Heart left ventricle (tissue), 13 donors: Measurements from ENCODE around the gene UBA6.

ENCODE experiments used
- CTCF ChIP-seq, 12 donors: fragments of 200-600 bp; sonication (generic) in 4 of 12; IDR thresholded peaks; one replicate each; pipeline versions ENCODE4 v1.5.0 to v1.8.0; 2018 to 2022; ENCODE audit warnings: antibody characterized with exemption in 12 of 12, mild to moderate bottlenecking in 5 of 12
- POLR2A ChIP-seq, 2 donors: fragments of 450-650 bp; IDR thresholded peaks; one replicate each; pipeline ENCODE4 v1.6.1; 2017; ENCODE audit warnings: antibody characterized with exemption in 2 of 2, mild to moderate bottlenecking in 2 of 2, moderate library complexity in 2 of 2
- donor health status: ischemic (EF 13 %, LVEDD 7.1; RV severe dilation, severe dysfunction).
- donor health status: DM: no; HTN: yes; CAD: no.
- donor health status: DM: no; HTN: no; CAD: no.
- donor health status: ischemic (EF 25% LVEDD 6.9; RV normal size, moderate dysfunction).
- donor health status: ischemic (EF 25% LVEDD 5.7; RV mildly dilated, moderate dysfunction).
- donor health status: ischemic (EF 35%, LVEDD 5.7; RV mildly dilated, moderate dysfunction).
- donor health status: nonischemic (EF 11% LVEDD 7.7; RV severe dilation, severe dysfunction).
- donor health status: DM: yes; HTN: yes; CAD: no.
- donor health status: PGD.
- donor health status: ischemic (EF 29% LVEDD 5.4; RV normal size, mild dysfunction).
- donor health status: nonischemic (EF 23%, LVEDD 6.1; RV moderate dilation, normal function).

GRCh38 chr4:67678612-67679011, 22.3 kb downstream of the UBA6 start:
- TF ChIP-seq CTCF (IDR thresholded peaks at IDR 0.05) (peak in 1 of 12 donors; percentile 6), POLR2A (IDR thresholded peaks at IDR 0.05) (no peak)
